Measurements from ENCODE around the gene MYH11. TPM values are rescaled to one million over a fixed set of nuclear protein-coding genes. Genes with fewer than 3 reads are reported as not detected.

The MYH11 gene
- total and polyA plus RNA-seq, 2 of the 13 experiments (the other 11 are each of a cell fraction or from before 2014, with no cell fraction given): not detected

GRCh38 chr16:15870011-15870410 lies 13.2 kb upstream of the MYH11 start:
- CTCF ChIA-PET (ENCODE audit: low intra/inter-chr PET ratio, low total read pairs): no interaction called here
- no peak for DNase-seq (ENCODE audit: low spot score)
- WGBS (ENCODE audit: low lambda C conversion rate): 92% methylated on average over 5 of the region's 5 CpGs

More at GRCh38 chr16:15870011-15870410, 13.2 kb upstream of the MYH11 start:
- BruUV-seq (replicated peaks): no TSS peak
- H3K4me3 ChIP-seq (replicated peaks in 1 of 3; ENCODE audit: insufficient read depth in 1 of 3, low read depth in 2 of 3, low read length in 3 of 3): no peak overlapping the region
- ATAC-seq: no peak
- intact Hi-C loops (cut with micrococcal nuclease; ENCODE audit: unreplicated experiment) (no loop called here), in situ Hi-C loops (cut with HindIII; ENCODE audit: extremely low pct_ligation_motif_present, low pct_unique_long_range_greater_than_20kb) (loop anchor here (5.0 kb wide), 1 partner anchor 257 kb away; no protein-coding TSS in a partner anchor)
- POLR2A ChIA-PET: interaction anchor here (1.1 kb wide), 1 partner anchor 18 kb away, joined by 3 read pairs; the partner anchor contains the start of gene CEP20
- H3K36me3 ChIP-seq (replicated peaks in 1 of 2; ENCODE audit: control insufficient read depth in 1 of 2, insufficient read depth in 2 of 2, low read length in 2 of 2): peaks cover 8 to 55% of the 10 kb centered on the region in 2 experiments
- H4K20me1 ChIP-seq (ENCODE audit: insufficient read depth, low read length): no peaks in the 10 kb centered on the region
- no peak overlapping the region for H3K4me2 ChIP-seq (ENCODE audit: low read depth, low read length)
- H3K27me3 ChIP-seq (ENCODE audit: control insufficient read depth in 1 of 2, insufficient read depth in 2 of 2, low read length in 2 of 2): no peaks in the 10 kb centered on the region
- H3K27ac ChIP-seq (ENCODE audit: extremely low read length, insufficient read depth, low read length): no peak overlapping the region
- no peaks in the 10 kb centered on the region for H3K9me3 ChIP-seq (ENCODE audit: low read length)
- no peaks in the 10 kb centered on the region for H3K79me2 ChIP-seq (ENCODE audit: insufficient read depth, low read length)
- no peaks in the 10 kb centered on the region for H3K4me1 ChIP-seq (ENCODE audit: insufficient read depth, low read length)
- no peak for FAIRE-seq
- TF ChIP-seq KIAA2018 (CRISPR knock-in tag; IDR thresholded peaks at IDR 0.05; ENCODE audit: borderline replicate concordance) (no peak), EHMT2 (IDR thresholded peaks at IDR 0.05; ENCODE audit: borderline replicate concordance, low read depth, low read length) (no peak), ZNF841 (CRISPR knock-in tag; IDR thresholded peaks at IDR 0.05; ENCODE audit: borderline replicate concordance) (no peak)
- no peak overlapping the region for H2AFZ ChIP-seq (ENCODE audit: low read length)
- H3K9ac ChIP-seq (ENCODE audit: insufficient read depth, low read depth, low read length): no peak overlapping the region

Data from HepG2 (cell line).